ENCODE data around the gene KPNA6. TPM values are rescaled to one million over a fixed set of nuclear protein-coding genes. Genes with fewer than 3 reads are reported as not detected.

Gene KPNA6
- total and polyA plus RNA-seq, 2 of the 13 experiments (the other 11 are each of a cell fraction or from before 2014, with no cell fraction given): 22.0 to 47.5 TPM

DNA sequence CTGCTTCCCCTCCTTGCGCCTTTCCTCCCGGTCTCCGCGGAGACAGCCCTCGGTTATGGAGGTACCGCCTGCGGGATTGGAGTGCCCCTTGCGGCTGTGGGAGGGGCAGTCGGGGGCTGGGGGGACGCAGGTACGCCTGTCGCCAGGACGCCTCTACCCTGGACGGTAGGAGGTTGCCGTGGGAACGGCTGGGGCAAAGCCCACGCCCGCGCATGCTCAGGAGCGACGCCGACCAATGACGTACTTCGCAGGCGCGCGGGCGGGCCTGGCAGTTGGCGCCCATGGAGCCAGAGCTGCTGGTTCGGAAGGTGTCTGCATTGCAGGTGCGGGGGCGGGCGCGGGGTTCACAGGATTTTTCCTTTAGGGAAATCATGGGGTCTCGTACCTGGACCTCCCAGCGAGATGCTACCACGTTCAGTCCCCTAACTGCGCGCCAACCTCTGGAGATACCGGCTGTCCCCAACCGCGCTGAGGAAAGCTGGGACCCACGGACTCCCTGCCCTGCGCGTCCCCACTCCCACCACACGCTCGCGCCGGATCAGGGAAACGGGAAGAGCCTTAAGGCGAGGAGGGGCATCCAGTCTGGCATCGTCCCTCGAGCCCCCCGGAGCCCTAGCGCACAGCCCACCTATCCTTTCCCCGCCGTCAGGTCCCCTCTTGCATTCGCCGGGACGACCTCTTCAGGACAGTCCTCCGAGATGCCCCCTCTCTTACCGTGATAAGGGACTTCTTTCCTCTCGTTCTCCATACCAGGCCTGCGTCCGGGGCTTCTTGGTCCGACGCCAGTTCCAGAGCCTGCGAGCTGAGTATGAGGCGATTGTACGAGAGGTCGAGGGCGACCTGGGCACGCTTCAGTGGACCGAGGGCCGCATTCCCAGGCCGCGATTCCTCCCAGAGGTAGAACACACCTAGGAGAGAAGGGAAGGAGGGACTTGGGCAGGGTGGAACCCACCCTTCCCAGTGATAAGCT, 97.8 kb downstream of the KPNA6 start, which contains the start of gene IQCC:
Gene IQCC (plus strand): TSS at position 271 of the 970 bp plus-strand sequence. CDS start 11 bp downstream, at position 282.
- H3K9ac ChIP-seq (ENCODE audit: insufficient read depth, low read depth, low read length): peak within 1 kb of the TSS; percentile 87
- in situ Hi-C loops (cut with HindIII; ENCODE audit: extremely low pct_ligation_motif_present, low pct_unique_long_range_greater_than_20kb) (no loop called here), intact Hi-C loops (cut with micrococcal nuclease; ENCODE audit: unreplicated experiment) (no loop called here)
- TSS peak; percentile 91 for BruUV-seq (replicated peaks)
- H3K79me2 ChIP-seq (ENCODE audit: insufficient read depth, low read length): no peaks in the 10 kb centered on the region
- H2AFZ ChIP-seq (ENCODE audit: low read length): no peak within 1 kb of the TSS
- CTCF ChIA-PET (ENCODE audit: low intra/inter-chr PET ratio, low total read pairs): no interaction called here
- H3K27ac ChIP-seq (ENCODE audit: extremely low read length, insufficient read depth, low read length): peak within 1 kb of the TSS; percentile 39
- peak; percentile 78 for DNase-seq (ENCODE audit: low spot score)
- H4K20me1 ChIP-seq (ENCODE audit: insufficient read depth, low read length): no peaks in the 10 kb centered on the region
- no peaks in the 10 kb centered on the region for H3K9me3 ChIP-seq (ENCODE audit: low read length)
- H3K4me3 ChIP-seq (replicated peaks in 1 of 3; ENCODE audit: insufficient read depth in 1 of 3, low read depth in 2 of 3, low read length in 3 of 3): peak within 1 kb of the TSS; percentile 53 to 93 (median 86)
- no peaks in the 10 kb centered on the region; a peak in 1 of 5 replicates for H3K36me3 ChIP-seq (replicated peaks in 1 of 2; ENCODE audit: control insufficient read depth in 1 of 2, insufficient read depth in 2 of 2, low read length in 2 of 2)
- ATAC-seq: peak; percentile 74
- POLR2A ChIA-PET: interaction anchor here (0.7 to 2.6 kb wide), 7 partner anchors 8 to 189 kb away, joined by 3 to 11 read pairs (median 4); partner anchors contain the start of genes BSDC1, MARCKSL1 and TXLNA
- no peaks in the 10 kb centered on the region for H3K27me3 ChIP-seq (ENCODE audit: control insufficient read depth in 1 of 2, insufficient read depth in 2 of 2, low read length in 2 of 2)
- no peak for FAIRE-seq
- WGBS (ENCODE audit: low lambda C conversion rate): 2% methylated on average over 16 of the region's 77 CpGs
- H3K4me2 ChIP-seq (ENCODE audit: low read depth, low read length): peak within 1 kb of the TSS; percentile 85
- H3K4me1 ChIP-seq (ENCODE audit: insufficient read depth, low read length): peaks cover 19% of the 10 kb centered on the region
- TF ChIP-seq ZNF777 (CRISPR knock-in tag; IDR thresholded peaks at IDR 0.05) (peak; percentile 92), ZNF614 (CRISPR knock-in tag; IDR thresholded peaks at IDR 0.05; ENCODE audit: borderline replicate concordance) (0 out of 2 replicates have a peak, but pooled peaks have one; percentile 60), ATF5 (CRISPR knock-in tag; IDR thresholded peaks at IDR 0.05; ENCODE audit: low read depth) (no peak), U2AF2 (IDR thresholded peaks at IDR 0.05; ENCODE audit: low read depth, low read length) (0 out of 2 replicates have a peak, but pooled peaks have one; percentile 87), NRL (CRISPR knock-in tag; IDR thresholded peaks at IDR 0.05; ENCODE audit: borderline replicate concordance) (0 out of 2 replicates have a peak, but pooled peaks have one; percentile 5), JDP2 (CRISPR knock-in tag; IDR thresholded peaks at IDR 0.05; ENCODE audit: borderline replicate concordance) (no peak), FOXP4 (CRISPR knock-in tag; IDR thresholded peaks at IDR 0.05) (peak; percentile 25; the same call in 1 of the 2 replicates), ZNF558 (CRISPR knock-in tag; IDR thresholded peaks at IDR 0.05; ENCODE audit: borderline replicate concordance) (no peak), BRF2 (CRISPR knock-in tag; IDR thresholded peaks at IDR 0.05) (no peak), NPAS2 (CRISPR knock-in tag; IDR thresholded peaks at IDR 0.05; ENCODE audit: borderline replicate concordance) (no peak), DMTF1 (CRISPR knock-in tag; IDR thresholded peaks at IDR 0.05) (no peak), ZNF674 (CRISPR knock-in tag; IDR thresholded peaks at IDR 0.05; ENCODE audit: low read depth) (no peak), KLF13 (CRISPR knock-in tag; IDR thresholded peaks at IDR 0.05) (no peak), FOXC1 (CRISPR knock-in tag; IDR thresholded peaks at IDR 0.05; ENCODE audit: borderline replicate concordance) (peak; percentile 70; the same call in 1 of the 2 replicates)
- TF ChIP-seq, protein P1, sequence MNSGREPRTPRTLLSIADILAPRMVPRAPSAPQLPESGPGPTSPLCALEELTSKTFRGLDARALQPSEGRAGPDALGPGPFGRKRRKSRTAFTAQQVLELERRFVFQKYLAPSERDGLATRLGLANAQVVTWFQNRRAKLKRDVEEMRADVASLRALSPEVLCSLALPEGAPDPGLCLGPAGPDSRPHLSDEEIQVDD (CRISPR knock-in tag; IDR thresholded peaks at IDR 0.05; ENCODE audit: borderline replicate concordance): no peak
